Gastroesophageal sphincter (tissue), 3 donors: ENCODE results near the gene TERB1.

ENCODE experiments used
- CTCF ChIP-seq, 4 experiments: fragments of 200-600 bp in 2 of 4; fragments of 450-650 bp in 2 of 4; sonication (generic) in 1 of 4; IDR thresholded peaks; one replicate each; pipeline ENCODE4 v1.5.1; 2017 to 2019; ENCODE audit warnings: antibody characterized with exemption in 4 of 4, mild to moderate bottlenecking in 2 of 4, moderate library complexity in 2 of 4
- EP300 ChIP-seq: sonication (generic); formaldehyde crosslinking; IDR thresholded peaks from one replicate; pipeline ENCODE4 v1.6.1; 2017; ENCODE audit warnings: antibody characterized with exemption, mild to moderate bottlenecking
- POLR2A ChIP-seq, 2 donors: fragments of 450-650 bp; IDR thresholded peaks; one replicate each; pipeline ENCODE4 v1.6.1; 2017; ENCODE audit warnings: antibody characterized with exemption in 2 of 2, mild to moderate bottlenecking in 2 of 2, moderate library complexity in 1 of 2

GRCh38 chr16:66754211-66754610 lies 47.2 kb downstream of the TERB1 start:
- no peak for TF ChIP-seq EP300
- no peak for TF ChIP-seq CTCF (IDR thresholded peaks at IDR 0.05)
- no peak for TF ChIP-seq POLR2A (IDR thresholded peaks at IDR 0.05)
